HEK293T (cell line): ENCODE measurements around the gene TMEM17.

Experiments
- CTCF ChIA-PET: fragments of 350-600 bp; formaldehyde crosslinking; extraction: SDS; loops from one replicate; lab custom pipeline; 2021; ENCODE audit warnings: antibody characterized with exemption, inconsistent platforms; lab: Yijun Ruan, JAX
- POLR2A ChIA-PET: fragments of 350-600 bp; formaldehyde crosslinking; extraction: SDS; loops from one replicate; lab custom pipeline; 2020; ENCODE audit warnings: antibody characterized with exemption, inconsistent platforms; lab: Yijun Ruan, JAX
- DNase-seq: peaks from one replicate; pipeline ENCODE4 v3.0.0; 2012; ENCODE audit warnings: mixed read lengths; ENCODE audit errors: extremely low spot score
- ARNT ChIP-seq: fragments of 450-650 bp; IDR thresholded peaks from 2 replicates; pipeline ENCODE4 v1.6.1; 2017; ENCODE audit warnings: mild to moderate bottlenecking
- BHLHE40 ChIP-seq: fragments of 450-650 bp; IDR thresholded peaks from 2 replicates; pipeline ENCODE4 v1.6.1; 2016; ENCODE audit warnings: mild to moderate bottlenecking, moderate library complexity, borderline replicate concordance
- CTBP1 ChIP-seq: fragments of 450-650 bp; IDR thresholded peaks from 2 replicates; pipeline ENCODE4 v1.6.1; 2016; ENCODE audit warnings: borderline replicate concordance
- ELF4 ChIP-seq: fragments of 450-650 bp; IDR thresholded peaks from 2 replicates; pipeline ENCODE4 v1.6.1; 2017; ENCODE audit warnings: antibody characterized with exemption
- FOXA1 ChIP-seq: fragments of 450-650 bp; IDR thresholded peaks from 2 replicates; pipeline ENCODE4 v1.6.1; 2016; ENCODE audit warnings: mild to moderate bottlenecking
- FOXK2 ChIP-seq: fragments of 450-650 bp; IDR thresholded peaks from 2 replicates; pipeline ENCODE4 v1.6.1; 2016; ENCODE audit warnings: mild to moderate bottlenecking
- FOXM1 ChIP-seq: fragments of 450-650 bp; IDR thresholded peaks from 2 replicates; pipeline ENCODE4 v1.6.1; 2017; ENCODE audit warnings: mild to moderate bottlenecking, borderline replicate concordance
- HDGF ChIP-seq: fragments of 450-650 bp; IDR thresholded peaks from 2 replicates; pipeline ENCODE4 v1.6.1; 2017; ENCODE audit warnings: antibody characterized with exemption, borderline replicate concordance
- L3MBTL2 ChIP-seq: fragments of 450-650 bp; conservative IDR thresholded peaks from 2 replicates; pipeline ENCODE4 v1.6.1; 2016; ENCODE audit warnings: mild to moderate bottlenecking
- LEF1 ChIP-seq: fragments of 450-650 bp; IDR thresholded peaks from 2 replicates; pipeline ENCODE4 v1.6.1; 2017; ENCODE audit warnings: mild to moderate bottlenecking, borderline replicate concordance
- NFRKB ChIP-seq: fragments of 450-650 bp; IDR thresholded peaks from 2 replicates; pipeline ENCODE4 v1.6.1; 2016; ENCODE audit warnings: mild to moderate bottlenecking, moderate library complexity
- PKNOX1 ChIP-seq: fragments of 450-650 bp; IDR thresholded peaks from 2 replicates; pipeline ENCODE4 v1.6.1; 2016
- SP1 ChIP-seq: fragments of 450-650 bp; IDR thresholded peaks from 2 replicates; pipeline ENCODE4 v1.6.1; 2017
- SUZ12 ChIP-seq: fragments of 450-650 bp; IDR thresholded peaks from 2 replicates; pipeline ENCODE4 v1.6.1; 2016; ENCODE audit warnings: mild to moderate bottlenecking
- TARDBP ChIP-seq: fragments of 450-650 bp; IDR thresholded peaks from 2 replicates; pipeline ENCODE4 v1.6.1; 2016
- ZNF384 ChIP-seq: fragments of 450-650 bp; IDR thresholded peaks from 2 replicates; pipeline ENCODE4 v1.6.1; 2016

The TMEM17 gene

GRCh38 chr2:62495761-62496160, 10.2 kb downstream of the TMEM17 start:
- CTCF ChIA-PET = no interaction called here

GRCh38 chr2:62492048-62492447, 13.9 kb downstream of the TMEM17 start:
- no peak for DNase-seq
- CTCF ChIA-PET = interaction anchor here (0.7 kb wide), 1 partner anchor 14 kb away, joined by 3 read pairs; the partner anchor contains the start of gene TMEM17
- TF ChIP-seq TARDBP (no peak), BHLHE40 (no peak), ELF4 (no peak), FOXM1 (no peak), SP1 (no peak)
- POLR2A ChIA-PET = no interaction called here

More at GRCh38 chr2:62495761-62496160, 10.2 kb downstream of the TMEM17 start:
- TF ChIP-seq FOXA1 (no peak), SUZ12 (no peak), FOXK2 (no peak), ZNF384 (no peak), HDGF (no peak), BHLHE40 (no peak)
- no peak for DNase-seq
- POLR2A ChIA-PET = no interaction called here

- ChIA-PET POLR2A (no interaction called here), CTCF (no interaction called here)
- DNase-seq = no peak
- TF ChIP-seq SP1 (no peak), LEF1 (no peak), L3MBTL2 (no peak), SUZ12 (no peak)
These were observed 16.3 kb downstream of the TMEM17 start for GRCh38 chr2:62489702-62490101.

GRCh38 chr2:62489162-62489561, 16.8 kb downstream of the TMEM17 start:
- ChIA-PET POLR2A (no interaction called here), CTCF (no interaction called here)
- no peak for DNase-seq
- no peak for TF ChIP-seq SP1
- TF ChIP-seq CTBP1 = no peak
- TF ChIP-seq ZNF384 = no peak
- no peak for TF ChIP-seq ELF4
- TF ChIP-seq NFRKB = no peak
- no peak for TF ChIP-seq ARNT

GRCh38 chr2:62486439-62486765, 19.6 kb downstream of the TMEM17 start:
- TF ChIP-seq BHLHE40 = no peak
- no peak for TF ChIP-seq LEF1
- TF ChIP-seq NFRKB = no peak
- no peak for TF ChIP-seq ARNT
- no peak for TF ChIP-seq TARDBP
- no peak for TF ChIP-seq FOXK2
- TF ChIP-seq CTBP1 = no peak
- TF ChIP-seq FOXM1 = no peak
- DNase-seq = no peak
- ChIA-PET POLR2A (no interaction called here), CTCF (no interaction called here)

- ChIA-PET POLR2A (no interaction called here), CTCF (no interaction called here)
- no peak for DNase-seq
- TF ChIP-seq SUZ12 (no peak), FOXA1 (no peak), SP1 (no peak), BHLHE40 (no peak), NFRKB (no peak), CTBP1 (no peak), HDGF (no peak), FOXK2 (no peak), PKNOX1 (no peak), LEF1 (no peak), L3MBTL2 (no peak), ZNF384 (no peak), TARDBP (no peak)
These were observed 20.1 kb downstream of the TMEM17 start for GRCh38 chr2:62485761-62486438.

GRCh38 chr2:62482558-62483352, 23.2 kb downstream of the TMEM17 start:
- ChIA-PET POLR2A (no interaction called here), CTCF (no interaction called here)
- TF ChIP-seq SP1 (no peak), HDGF (no peak), TARDBP (no peak), SUZ12 (no peak), ELF4 (no peak), BHLHE40 (no peak)
- DNase-seq = no peak

GRCh38 chr2:62479917-62480316, 26.1 kb downstream of the TMEM17 start:
- ChIA-PET POLR2A (no interaction called here), CTCF (interaction anchor here (0.6 kb wide), 1 partner anchor 426 kb away, joined by 3 read pairs; no protein-coding TSS in a partner anchor)
- TF ChIP-seq FOXA1 (no peak), TARDBP (no peak), BHLHE40 (no peak), LEF1 (no peak), ELF4 (no peak), SP1 (no peak), FOXK2 (no peak), CTBP1 (no peak), ZNF384 (no peak), NFRKB (no peak), HDGF (no peak), ARNT (no peak), PKNOX1 (no peak), L3MBTL2 (no peak), SUZ12 (no peak)
- no peak for DNase-seq
